Endothelial cell (in vitro differentiated cells): Measurements from ENCODE around the gene FCHSD2. TPM values are rescaled to one million over a fixed set of nuclear protein-coding genes. Genes with fewer than 3 reads are reported as not detected.

Source experiments
- DNase-seq: peaks from one replicate; pipeline ENCODE4 v3.0.0; 2021; ENCODE audit warnings: low spot score
- H3K27ac Mint-ChIP-seq: one replicate; pipeline ENCODE4 v1.8.0; 2021; ENCODE audit warnings: mixed read lengths, inconsistent platforms; ENCODE audit not compliant: unreplicated experiment
- H3K27me3 Mint-ChIP-seq: one replicate; pipeline ENCODE4 v1.8.0; 2021; ENCODE audit warnings: mild to moderate bottlenecking, moderate library complexity, mixed read lengths, inconsistent platforms; ENCODE audit not compliant: unreplicated experiment
- H3K36me3 Mint-ChIP-seq: one replicate; pipeline ENCODE4 v1.8.0; 2021; ENCODE audit warnings: mild to moderate bottlenecking, low read depth, mixed read lengths, inconsistent platforms; ENCODE audit not compliant: unreplicated experiment
- H3K4me1 Mint-ChIP-seq: one replicate; pipeline ENCODE4 v1.8.0; 2021; ENCODE audit warnings: mild to moderate bottlenecking, mixed read lengths, inconsistent platforms; ENCODE audit not compliant: unreplicated experiment
- H3K4me3 Mint-ChIP-seq: one replicate; pipeline ENCODE4 v1.8.0; 2021; ENCODE audit warnings: mild to moderate bottlenecking, mixed read lengths, inconsistent platforms; ENCODE audit not compliant: unreplicated experiment
- H3K9me3 Mint-ChIP-seq: one replicate; pipeline ENCODE4 v1.8.0; 2021; ENCODE audit warnings: mixed read lengths, inconsistent platforms; ENCODE audit not compliant: unreplicated experiment
- CTCF ChIP-seq: fragments of 200-600 bp; sonication (generic); IDR thresholded peaks from one replicate; pipeline ENCODE4 v1.5.0; 2021; ENCODE audit warnings: antibody characterized with exemption; ENCODE audit not compliant: unreplicated experiment
- total RNA-seq: library from RNA; stranded (reverse); fragmentation: NEBNext Ultra II Directional; extraction: Animal tissue kit (Norgen Biotek cat#: 25700); gene quantifications from one replicate; pipeline ENCODE4 v1.2.1, GENCODE V29; 2021; ENCODE audit not compliant: unreplicated experiment

Gene FCHSD2
- total RNA-seq, 1 donor from 2014 or later: 45.3 TPM

GRCh38 chr11:73024639-73025038, 117.5 kb downstream of the FCHSD2 start:
- Mint-ChIP-seq H3K36me3 (peaks cover 45% of the 10 kb centered on the region), H3K27me3 (peaks cover 6% of the 10 kb centered on the region), H3K4me3 (peak overlapping the region; percentile 48), H3K4me1 (no peaks in the 10 kb centered on the region), H3K9me3 (peaks cover 8% of the 10 kb centered on the region), H3K27ac (no peak overlapping the region)
- no peak for DNase-seq
- TF ChIP-seq CTCF: no peak

GRCh38 chr11:73019996-73020395, 122.1 kb downstream of the FCHSD2 start:
- no peaks in the 10 kb centered on the region for H3K4me1 Mint-ChIP-seq
- H3K27me3 Mint-ChIP-seq: no peaks in the 10 kb centered on the region
- no peak for TF ChIP-seq CTCF
- peaks cover 11% of the 10 kb centered on the region for H3K36me3 Mint-ChIP-seq
- no peak for DNase-seq
- no peaks in the 10 kb centered on the region for H3K9me3 Mint-ChIP-seq
- no peak overlapping the region for H3K4me3 Mint-ChIP-seq
- no peak overlapping the region for H3K27ac Mint-ChIP-seq

- Mint-ChIP-seq H3K9me3 (no peaks in the 10 kb centered on the region), H3K27ac (no peak overlapping the region), H3K4me3 (no peak overlapping the region), H3K27me3 (no peaks in the 10 kb centered on the region), H3K4me1 (no peaks in the 10 kb centered on the region), H3K36me3 (peaks cover 7% of the 10 kb centered on the region)
- TF ChIP-seq CTCF: no peak
- no peak for DNase-seq
Measured at GRCh38 chr11:73019449-73019848, 122.7 kb downstream of the FCHSD2 start.

GRCh38 chr11:73018856-73019255, 123.3 kb downstream of the FCHSD2 start:
- no peaks in the 10 kb centered on the region for H3K4me1 Mint-ChIP-seq
- H3K27me3 Mint-ChIP-seq: no peaks in the 10 kb centered on the region
- H3K4me3 Mint-ChIP-seq: no peak overlapping the region
- TF ChIP-seq CTCF: no peak
- DNase-seq: no peak
- no peak overlapping the region for H3K27ac Mint-ChIP-seq
- H3K9me3 Mint-ChIP-seq: no peaks in the 10 kb centered on the region
- H3K36me3 Mint-ChIP-seq: peaks cover 1% of the 10 kb centered on the region

- H3K4me3 Mint-ChIP-seq: no peak overlapping the region
- H3K27ac Mint-ChIP-seq: no peak overlapping the region
- H3K9me3 Mint-ChIP-seq: no peaks in the 10 kb centered on the region
- H3K36me3 Mint-ChIP-seq: no peaks in the 10 kb centered on the region
- no peak for DNase-seq
- no peak for TF ChIP-seq CTCF
- H3K27me3 Mint-ChIP-seq: no peaks in the 10 kb centered on the region
- peaks cover 11% of the 10 kb centered on the region for H3K4me1 Mint-ChIP-seq
Measured at GRCh38 chr11:73017024-73017751, 124.9 kb downstream of the FCHSD2 start.
